ENCODE measurements around the gene TMEM43.

Gene TMEM43

GRCh38 chr3:14162178-14162577 is 37.3 kb downstream of the TMEM43 start:
- Histone ChIP-seq H3K36me3 (replicated peaks; ENCODE audit: low read depth, low read length) (peaks cover 94% of the 10 kb centered on the region), H3K79me2 (ENCODE audit: low read length) (no peaks in the 10 kb centered on the region), H3K4me1 (ENCODE audit: low read length) (no peaks in the 10 kb centered on the region), H3K4me3 (ENCODE audit: low read length) (no peak overlapping the region), H3K27me3 (ENCODE audit: low read depth, low read length) (no peaks in the 10 kb centered on the region), H3K9ac (ENCODE audit: low read length) (no peak overlapping the region), H2AFZ (ENCODE audit: low read depth, low read length) (no peak overlapping the region), H3K27ac (ENCODE audit: low read length) (no peak overlapping the region), H3K4me2 (ENCODE audit: low read length) (no peak overlapping the region), H3K9me3 (ENCODE audit: insufficient read depth, low read length) (0 out of 2 replicates have a peak, but pooled peaks cover 7% of the 10 kb centered on the region), H4K20me1 (ENCODE audit: insufficient read depth, low read length) (no peaks in the 10 kb centered on the region)
- no peak for TF ChIP-seq EZH2phosphoT487 (IDR thresholded peaks at IDR 0.05; ENCODE audit: low read depth)
- no peak for TF ChIP-seq CTCF (IDR thresholded peaks at IDR 0.05; ENCODE audit: low read depth, low read length)

GRCh38 chr3:14166877-14167603 is 42.2 kb downstream of the TMEM43 start:
- Histone ChIP-seq H3K9ac (ENCODE audit: low read length) (no peak overlapping the region), H3K79me2 (ENCODE audit: low read length) (no peaks in the 10 kb centered on the region), H3K4me1 (ENCODE audit: low read length) (no peaks in the 10 kb centered on the region), H3K4me2 (ENCODE audit: low read length) (no peak overlapping the region), H4K20me1 (ENCODE audit: insufficient read depth, low read length) (no peaks in the 10 kb centered on the region), H3K9me3 (ENCODE audit: insufficient read depth, low read length) (0 out of 2 replicates have a peak, but pooled peaks cover 2% of the 10 kb centered on the region), H3K27ac (ENCODE audit: low read length) (no peak overlapping the region), H2AFZ (ENCODE audit: low read depth, low read length) (no peak overlapping the region), H3K36me3 (replicated peaks; ENCODE audit: low read depth, low read length) (peaks cover 90% of the 10 kb centered on the region), H3K4me3 (ENCODE audit: low read length) (no peak overlapping the region), H3K27me3 (ENCODE audit: low read depth, low read length) (no peaks in the 10 kb centered on the region)
- no peak for TF ChIP-seq CTCF (IDR thresholded peaks at IDR 0.05; ENCODE audit: low read depth, low read length)
- no peak for TF ChIP-seq EZH2phosphoT487 (IDR thresholded peaks at IDR 0.05; ENCODE audit: low read depth)

- peaks cover 10% of the 10 kb centered on the region; the same call in 1 of the 2 replicates for H4K20me1 ChIP-seq (ENCODE audit: insufficient read depth, low read length)
- H3K36me3 ChIP-seq (replicated peaks; ENCODE audit: low read depth, low read length) = peaks cover 74% of the 10 kb centered on the region
- peaks cover 11% of the 10 kb centered on the region for H3K79me2 ChIP-seq (ENCODE audit: low read length)
- no peak overlapping the region for H3K4me2 ChIP-seq (ENCODE audit: low read length)
- TF ChIP-seq CTCF (IDR thresholded peaks at IDR 0.05; ENCODE audit: low read depth, low read length) = no peak
- no peak for TF ChIP-seq EZH2phosphoT487 (IDR thresholded peaks at IDR 0.05; ENCODE audit: low read depth)
- no peaks in the 10 kb centered on the region for H3K9me3 ChIP-seq (ENCODE audit: insufficient read depth, low read length)
- no peak overlapping the region for H3K9ac ChIP-seq (ENCODE audit: low read length)
- no peaks in the 10 kb centered on the region for H3K4me1 ChIP-seq (ENCODE audit: low read length)
- H3K4me3 ChIP-seq (ENCODE audit: low read length) = no peak overlapping the region
- H3K27me3 ChIP-seq (ENCODE audit: low read depth, low read length) = no peaks in the 10 kb centered on the region
- H2AFZ ChIP-seq (ENCODE audit: low read depth, low read length) = no peak overlapping the region
- H3K27ac ChIP-seq (ENCODE audit: low read length) = no peak overlapping the region
Observed at GRCh38 chr3:14169435-14169834, 44.6 kb downstream of the TMEM43 start.

GRCh38 chr3:14169871-14170270 is 45.0 kb downstream of the TMEM43 start:
- H3K4me2 ChIP-seq (ENCODE audit: low read length) = no peak overlapping the region
- no peaks in the 10 kb centered on the region for H3K4me1 ChIP-seq (ENCODE audit: low read length)
- H4K20me1 ChIP-seq (ENCODE audit: insufficient read depth, low read length) = peaks cover 12% of the 10 kb centered on the region
- H3K9me3 ChIP-seq (ENCODE audit: insufficient read depth, low read length) = no peaks in the 10 kb centered on the region
- H3K4me3 ChIP-seq (ENCODE audit: low read length) = no peak overlapping the region
- TF ChIP-seq EZH2phosphoT487 (IDR thresholded peaks at IDR 0.05; ENCODE audit: low read depth) = no peak
- no peak for TF ChIP-seq CTCF (IDR thresholded peaks at IDR 0.05; ENCODE audit: low read depth, low read length)
- no peak overlapping the region for H3K27ac ChIP-seq (ENCODE audit: low read length)
- peaks cover 69% of the 10 kb centered on the region for H3K36me3 ChIP-seq (replicated peaks; ENCODE audit: low read depth, low read length)
- H2AFZ ChIP-seq (ENCODE audit: low read depth, low read length) = no peak overlapping the region
- no peak overlapping the region for H3K9ac ChIP-seq (ENCODE audit: low read length)
- H3K79me2 ChIP-seq (ENCODE audit: low read length) = peaks cover 15% of the 10 kb centered on the region
- H3K27me3 ChIP-seq (ENCODE audit: low read depth, low read length) = no peaks in the 10 kb centered on the region
